GM23338 (cell line): ENCODE data around the gene COL4A6. TPM values are rescaled to one million over a fixed set of nuclear protein-coding genes. Genes with fewer than 3 reads are reported as not detected.

ENCODE experiments used
- ATAC-seq: fragments of 200-7000 bp; cut with Tn5 transposase; 3 replicates; pipeline ENCODE4 v1.9.1; 2020
- DNase-seq: peaks from one replicate; pipeline ENCODE4 v3.0.0-alpha.2; 2015; ENCODE audit warnings: low spot score
- H2AFZ ChIP-seq: fragments of 200-600 bp; sonication (generic); 2 replicates; pipeline ENCODE4 v1.8.0; 2016; ENCODE audit warnings: antibody characterized with exemption, mild to moderate bottlenecking, moderate library complexity
- H3F3A ChIP-seq: fragments of 200-600 bp; sonication (generic); replicated peaks from 2 replicates; pipeline ENCODE4 v1.8.0; 2017; ENCODE audit warnings: antibody characterized with exemption, mixed run types, low read depth
- H3K27ac ChIP-seq: fragments of 200-600 bp; sonication (generic); 2 replicates; pipeline ENCODE4 v1.6.1; 2016; ENCODE audit warnings: low read depth
- H3K27me3 ChIP-seq: fragments of 200-600 bp; sonication (generic); 2 replicates; pipeline ENCODE4 v1.8.0; 2016; ENCODE audit warnings: mild to moderate bottlenecking, mixed run types, moderate library complexity; ENCODE audit not compliant: insufficient read depth
- H3K36me3 ChIP-seq: fragments of 200-600 bp; sonication (generic); 2 replicates; pipeline ENCODE4 v1.8.0; 2016; ENCODE audit warnings: mild to moderate bottlenecking; ENCODE audit not compliant: insufficient read depth
- H3K4me1 ChIP-seq: fragments of 200-600 bp; sonication (generic); 2 replicates; pipeline ENCODE4 v1.8.0; 2016; ENCODE audit warnings: mild to moderate bottlenecking, moderate library complexity; ENCODE audit not compliant: insufficient read depth
- H3K4me2 ChIP-seq: fragments of 200-600 bp; sonication (generic); 2 replicates; pipeline ENCODE4 v1.7.1; 2017; ENCODE audit warnings: mixed run types
- H3K4me3 ChIP-seq: fragments of 200-600 bp; sonication (generic); 2 replicates; pipeline ENCODE4 v1.6.1; 2016; ENCODE audit warnings: mixed run types
- H3K79me2 ChIP-seq: fragments of 200-600 bp; sonication (generic); replicated peaks from 2 replicates; pipeline ENCODE4 v1.8.0; 2017; ENCODE audit warnings: mild to moderate bottlenecking; ENCODE audit not compliant: insufficient read depth
- H3K9me2 ChIP-seq: fragments of 200-600 bp; sonication (generic); 2 replicates; pipeline ENCODE4 v1.8.0; 2017; ENCODE audit not compliant: insufficient read depth
- H4K20me1 ChIP-seq: fragments of 200-600 bp; sonication (generic); replicated peaks from 2 replicates; pipeline ENCODE4 v1.8.0; 2017; ENCODE audit warnings: mild to moderate bottlenecking; ENCODE audit not compliant: insufficient read depth
- H3K27ac Mint-ChIP-seq: 2 replicates; pipeline ENCODE4 v1.8.0; 2020; ENCODE audit warnings: inconsistent platforms, mild to moderate bottlenecking, moderate library complexity, mixed read lengths
- H3K27me3 Mint-ChIP-seq: 3 replicates; pipeline ENCODE4 v1.8.0; 2022; ENCODE audit warnings: low read depth, mild to moderate bottlenecking, moderate library complexity, mixed read lengths, inconsistent platforms; ENCODE audit not compliant: insufficient read depth, poor library complexity
- H3K36me3 Mint-ChIP-seq: 3 replicates; pipeline ENCODE4 v1.8.0; 2021; ENCODE audit warnings: low read depth, mild to moderate bottlenecking, inconsistent platforms, moderate library complexity, mixed read lengths
- H3K4me1 Mint-ChIP-seq: 3 replicates; pipeline ENCODE4 v1.8.0; 2020; ENCODE audit warnings: mild to moderate bottlenecking, inconsistent platforms, mixed read lengths
- H3K4me3 Mint-ChIP-seq: 3 replicates; pipeline ENCODE4 v1.8.0; 2021; ENCODE audit warnings: moderate library complexity, mild to moderate bottlenecking, inconsistent platforms, mixed read lengths
- H3K9me3 Mint-ChIP-seq: 3 replicates; pipeline ENCODE4 v1.8.0; 2020; ENCODE audit warnings: moderate library complexity, mild to moderate bottlenecking, inconsistent platforms, mixed read lengths
- CREB1 ChIP-seq: fragments of 250-450 bp; sonication (Bioruptor Pico); IDR thresholded peaks from 2 replicates; pipeline ENCODE4 v1.5.0; 2020; ENCODE audit warnings: low read depth, mild to moderate bottlenecking, moderate library complexity
- ETS1 ChIP-seq: IDR thresholded peaks from 2 replicates; pipeline ENCODE4 v1.6.1; 2016; ENCODE audit warnings: antibody characterized with exemption
- EZH2 ChIP-seq: fragments of 200-600 bp; sonication (generic); IDR thresholded peaks from one replicate; pipeline ENCODE4 v1.8.0; 2017; ENCODE audit warnings: antibody characterized with exemption, mild to moderate bottlenecking, low read depth; ENCODE audit not compliant: unreplicated experiment
- POLR2AphosphoS5 ChIP-seq: IDR thresholded peaks from 2 replicates; pipeline ENCODE4 v1.6.1; 2016; ENCODE audit warnings: antibody characterized with exemption, low read depth
- REST ChIP-seq: IDR thresholded peaks from one replicate; pipeline ENCODE4 v1.6.1; 2018; ENCODE audit warnings: antibody characterized with exemption; ENCODE audit not compliant: unreplicated experiment
- ZNF114 ChIP-seq: fragments of 250-450 bp; sonication (Bioruptor Pico); IDR thresholded peaks from 2 replicates; pipeline ENCODE4 v1.5.0; 2020; ENCODE audit warnings: mild to moderate bottlenecking, moderate library complexity
- ZNF331 ChIP-seq: fragments of 250-450 bp; sonication (Bioruptor Pico); IDR thresholded peaks from 2 replicates; pipeline ENCODE4 v1.5.0; 2020; ENCODE audit warnings: low read depth, mild to moderate bottlenecking, moderate library complexity
- ZNF462 ChIP-seq: fragments of 250-450 bp; sonication (Bioruptor Pico); IDR thresholded peaks from 2 replicates; pipeline ENCODE4 v1.5.0; 2020; ENCODE audit warnings: mild to moderate bottlenecking, moderate library complexity
- polyA plus RNA-seq: library from polyadenylated mRNA; unstranded; fragments of >200 nt; fragmentation: Nextera tagmentation; extraction: Ambion mirVana; gene quantifications from 2 replicates; pipeline ENCODE4 v1.2.1, GENCODE V29; 2016
- total RNA-seq: library from RNA; depleted of rRNA; stranded (reverse); fragments of >200 nt; shearing (Covaris generic); gene quantifications from 2 replicates; pipeline ENCODE4 v1.2.3, GENCODE V29; 2014

The COL4A6 gene
- total and polyA plus RNA-seq, 2 experiments from 2014 or later = 4.1 to 15.2 TPM

- Histone ChIP-seq H3F3A (no peaks in the 10 kb centered on the region), H3K4me2 (no peak overlapping the region), H3K27ac (peak overlapping the region; percentile 3; the same call in 1 of the 2 replicates), H3K9me2 (no peaks in the 10 kb centered on the region), H2AFZ (no peak overlapping the region), H3K4me3 (no peak overlapping the region), H3K36me3 (no peaks in the 10 kb centered on the region), H3K4me1 (peaks cover 10% of the 10 kb centered on the region; the same call in 1 of the 2 replicates), H3K27me3 (no peaks in the 10 kb centered on the region), H4K20me1 (no peaks in the 10 kb centered on the region), H3K79me2 (peaks cover 38% of the 10 kb centered on the region)
- no peak for ATAC-seq
- H3K4me1 Mint-ChIP-seq = peaks cover 3% of the 10 kb centered on the region; the same call in 2 of the 3 replicates
- 0 out of 3 replicates have a peak, but pooled peaks cover under 1% of the 10 kb centered on the region for H3K9me3 Mint-ChIP-seq
- H3K4me3 Mint-ChIP-seq = no peak overlapping the region
- DNase-seq = peak; percentile 58
- H3K27me3 Mint-ChIP-seq = no peaks in the 10 kb centered on the region
- TF ChIP-seq ZNF331 (CRISPR knock-in tag) = no peak
- no peak for TF ChIP-seq EZH2
- TF ChIP-seq ZNF462 (CRISPR knock-in tag) = no peak
- TF ChIP-seq CREB1 (CRISPR knock-in tag) = no peak
- TF ChIP-seq POLR2AphosphoS5 = no peak
- no peak for TF ChIP-seq ZNF114 (CRISPR knock-in tag)
- no peak overlapping the region for H3K27ac Mint-ChIP-seq
- H3K36me3 Mint-ChIP-seq = peaks cover under 1% of the 10 kb centered on the region; the same call in 1 of the 3 replicates
These were observed 26.4 kb upstream of the COL4A6 start for GRCh38 chrX:108464604-108465003.

- no peaks in the 10 kb centered on the region for H3K9me3 Mint-ChIP-seq
- no peak overlapping the region for H3K27ac Mint-ChIP-seq
- no peaks in the 10 kb centered on the region for H3K27me3 ChIP-seq
- no peak for ATAC-seq
- no peak overlapping the region for H2AFZ ChIP-seq
- H3K36me3 ChIP-seq = no peaks in the 10 kb centered on the region
- no peak overlapping the region for H3K27ac ChIP-seq
- H3K4me2 ChIP-seq = no peak overlapping the region
- H3K36me3 Mint-ChIP-seq = no peaks in the 10 kb centered on the region
- peaks cover 5% of the 10 kb centered on the region; the same call in 1 of the 2 replicates for H3K4me1 ChIP-seq
- no peak for DNase-seq
- H3K9me2 ChIP-seq = no peaks in the 10 kb centered on the region
- H4K20me1 ChIP-seq = no peaks in the 10 kb centered on the region
- H3F3A ChIP-seq = no peaks in the 10 kb centered on the region
- no peak overlapping the region for H3K4me3 Mint-ChIP-seq
- no peak overlapping the region for H3K4me3 ChIP-seq
- H3K4me1 Mint-ChIP-seq = no peaks in the 10 kb centered on the region
- H3K27me3 Mint-ChIP-seq = no peaks in the 10 kb centered on the region
- H3K79me2 ChIP-seq = peaks cover 8% of the 10 kb centered on the region
- TF ChIP-seq ETS1 (no peak), REST (no peak)
These were observed 18.8 kb upstream of the COL4A6 start for GRCh38 chrX:108456971-108457477.
